Neural progenitor cell (in vitro differentiated cells): ENCODE results near the gene ACACA.

ENCODE experiments used
- CTCF ChIP-seq: fragments of 200-600 bp; sonication (generic); IDR thresholded peaks from 2 replicates; pipeline ENCODE4 v1.5.1; 2017; ENCODE audit warnings: antibody characterized with exemption, mild to moderate bottlenecking
- EZH2 ChIP-seq: fragments of 200-600 bp; sonication (generic); IDR thresholded peaks from 2 replicates; pipeline ENCODE4 v1.6.1; 2017; ENCODE audit warnings: antibody characterized with exemption, mild to moderate bottlenecking, moderate library complexity
- EZH2phosphoT487 ChIP-seq: fragments of 200-600 bp; sonication (generic); IDR thresholded peaks from 2 replicates; pipeline ENCODE4 v1.6.1; 2017; ENCODE audit warnings: antibody characterized with exemption

- TF ChIP-seq CTCF: no peak
- TF ChIP-seq EZH2phosphoT487: no peak
- no peak for TF ChIP-seq EZH2
Observed at GRCh38 chr17:37382056-37382455, 24.6 kb downstream of the ACACA start.
